GM23338 (cell line): ENCODE results near the gene PSMB10. TPM values are rescaled to one million over a fixed set of nuclear protein-coding genes. Genes with fewer than 3 reads are reported as not detected.

Source experiments
- ATAC-seq: fragments of 200-7000 bp; cut with Tn5 transposase; 3 replicates; pipeline ENCODE4 v1.9.1; 2020
- DNase-seq: peaks from one replicate; pipeline ENCODE4 v3.0.0-alpha.2; 2015; ENCODE audit warnings: low spot score
- H2AFZ ChIP-seq: fragments of 200-600 bp; sonication (generic); 2 replicates; pipeline ENCODE4 v1.8.0; 2016; ENCODE audit warnings: antibody characterized with exemption, mild to moderate bottlenecking, moderate library complexity
- H3F3A ChIP-seq: fragments of 200-600 bp; sonication (generic); replicated peaks from 2 replicates; pipeline ENCODE4 v1.8.0; 2017; ENCODE audit warnings: antibody characterized with exemption, mixed run types, low read depth
- H3K27ac ChIP-seq: fragments of 200-600 bp; sonication (generic); 2 replicates; pipeline ENCODE4 v1.6.1; 2016; ENCODE audit warnings: low read depth
- H3K27me3 ChIP-seq: fragments of 200-600 bp; sonication (generic); 2 replicates; pipeline ENCODE4 v1.8.0; 2016; ENCODE audit warnings: mild to moderate bottlenecking, mixed run types, moderate library complexity; ENCODE audit not compliant: insufficient read depth
- H3K36me3 ChIP-seq: fragments of 200-600 bp; sonication (generic); 2 replicates; pipeline ENCODE4 v1.8.0; 2016; ENCODE audit warnings: mild to moderate bottlenecking; ENCODE audit not compliant: insufficient read depth
- H3K4me1 ChIP-seq: fragments of 200-600 bp; sonication (generic); 2 replicates; pipeline ENCODE4 v1.8.0; 2016; ENCODE audit warnings: mild to moderate bottlenecking, moderate library complexity; ENCODE audit not compliant: insufficient read depth
- H3K4me2 ChIP-seq: fragments of 200-600 bp; sonication (generic); 2 replicates; pipeline ENCODE4 v1.7.1; 2017; ENCODE audit warnings: mixed run types
- H3K4me3 ChIP-seq: fragments of 200-600 bp; sonication (generic); 2 replicates; pipeline ENCODE4 v1.6.1; 2016; ENCODE audit warnings: mixed run types
- H3K79me2 ChIP-seq: fragments of 200-600 bp; sonication (generic); replicated peaks from 2 replicates; pipeline ENCODE4 v1.8.0; 2017; ENCODE audit warnings: mild to moderate bottlenecking; ENCODE audit not compliant: insufficient read depth
- H3K9me2 ChIP-seq: fragments of 200-600 bp; sonication (generic); 2 replicates; pipeline ENCODE4 v1.8.0; 2017; ENCODE audit not compliant: insufficient read depth
- H4K20me1 ChIP-seq: fragments of 200-600 bp; sonication (generic); replicated peaks from 2 replicates; pipeline ENCODE4 v1.8.0; 2017; ENCODE audit warnings: mild to moderate bottlenecking; ENCODE audit not compliant: insufficient read depth
- H3K27ac Mint-ChIP-seq: 2 replicates; pipeline ENCODE4 v1.8.0; 2020; ENCODE audit warnings: inconsistent platforms, mild to moderate bottlenecking, moderate library complexity, mixed read lengths
- H3K27me3 Mint-ChIP-seq: 3 replicates; pipeline ENCODE4 v1.8.0; 2022; ENCODE audit warnings: low read depth, mild to moderate bottlenecking, moderate library complexity, mixed read lengths, inconsistent platforms; ENCODE audit not compliant: insufficient read depth, poor library complexity
- H3K36me3 Mint-ChIP-seq: 3 replicates; pipeline ENCODE4 v1.8.0; 2021; ENCODE audit warnings: low read depth, mild to moderate bottlenecking, inconsistent platforms, moderate library complexity, mixed read lengths
- H3K4me1 Mint-ChIP-seq: 3 replicates; pipeline ENCODE4 v1.8.0; 2020; ENCODE audit warnings: mild to moderate bottlenecking, inconsistent platforms, mixed read lengths
- H3K4me3 Mint-ChIP-seq: 3 replicates; pipeline ENCODE4 v1.8.0; 2021; ENCODE audit warnings: moderate library complexity, mild to moderate bottlenecking, inconsistent platforms, mixed read lengths
- H3K9me3 Mint-ChIP-seq: 3 replicates; pipeline ENCODE4 v1.8.0; 2020; ENCODE audit warnings: moderate library complexity, mild to moderate bottlenecking, inconsistent platforms, mixed read lengths
- CREB1 ChIP-seq: fragments of 250-450 bp; sonication (Bioruptor Pico); IDR thresholded peaks from 2 replicates; pipeline ENCODE4 v1.5.0; 2020; ENCODE audit warnings: low read depth, mild to moderate bottlenecking, moderate library complexity
- NANOG ChIP-seq: IDR thresholded peaks from 2 replicates; pipeline ENCODE4 v1.6.1; 2016; ENCODE audit warnings: antibody characterized with exemption, borderline replicate concordance
- POLR2AphosphoS5 ChIP-seq: IDR thresholded peaks from 2 replicates; pipeline ENCODE4 v1.6.1; 2016; ENCODE audit warnings: antibody characterized with exemption, low read depth
- STAT1 ChIP-seq: IDR thresholded peaks from one replicate; pipeline ENCODE4 v1.6.1; 2016; ENCODE audit warnings: antibody characterized with exemption; ENCODE audit not compliant: unreplicated experiment
- ZNF114 ChIP-seq: fragments of 250-450 bp; sonication (Bioruptor Pico); IDR thresholded peaks from 2 replicates; pipeline ENCODE4 v1.5.0; 2020; ENCODE audit warnings: mild to moderate bottlenecking, moderate library complexity
- ZNF331 ChIP-seq: fragments of 250-450 bp; sonication (Bioruptor Pico); IDR thresholded peaks from 2 replicates; pipeline ENCODE4 v1.5.0; 2020; ENCODE audit warnings: low read depth, mild to moderate bottlenecking, moderate library complexity
- polyA plus RNA-seq: library from polyadenylated mRNA; unstranded; fragments of >200 nt; fragmentation: Nextera tagmentation; extraction: Ambion mirVana; gene quantifications from 2 replicates; pipeline ENCODE4 v1.2.1, GENCODE V29; 2016
- total RNA-seq: library from RNA; depleted of rRNA; stranded (reverse); fragments of >200 nt; shearing (Covaris generic); gene quantifications from 2 replicates; pipeline ENCODE4 v1.2.3, GENCODE V29; 2014
- TF ChIP-seq, protein P1 (sequence below): IDR thresholded peaks from 2 replicates; pipeline ENCODE4 v1.6.1; 2016; ENCODE audit warnings: antibody characterized with exemption
- TF ChIP-seq, protein P2 (sequence below): IDR thresholded peaks from one replicate; pipeline ENCODE4 v1.6.1; 2018; ENCODE audit warnings: antibody characterized with exemption; ENCODE audit not compliant: unreplicated experiment
- TF ChIP-seq, protein P3 (sequence below): fragments of 250-450 bp; sonication (Bioruptor Pico); IDR thresholded peaks from 2 replicates; pipeline ENCODE4 v1.5.0; 2020; ENCODE audit warnings: mild to moderate bottlenecking, moderate library complexity

Gene PSMB10
- total and polyA plus RNA-seq, 2 experiments from 2014 or later, result 27.5 to 114 TPM

DNA sequence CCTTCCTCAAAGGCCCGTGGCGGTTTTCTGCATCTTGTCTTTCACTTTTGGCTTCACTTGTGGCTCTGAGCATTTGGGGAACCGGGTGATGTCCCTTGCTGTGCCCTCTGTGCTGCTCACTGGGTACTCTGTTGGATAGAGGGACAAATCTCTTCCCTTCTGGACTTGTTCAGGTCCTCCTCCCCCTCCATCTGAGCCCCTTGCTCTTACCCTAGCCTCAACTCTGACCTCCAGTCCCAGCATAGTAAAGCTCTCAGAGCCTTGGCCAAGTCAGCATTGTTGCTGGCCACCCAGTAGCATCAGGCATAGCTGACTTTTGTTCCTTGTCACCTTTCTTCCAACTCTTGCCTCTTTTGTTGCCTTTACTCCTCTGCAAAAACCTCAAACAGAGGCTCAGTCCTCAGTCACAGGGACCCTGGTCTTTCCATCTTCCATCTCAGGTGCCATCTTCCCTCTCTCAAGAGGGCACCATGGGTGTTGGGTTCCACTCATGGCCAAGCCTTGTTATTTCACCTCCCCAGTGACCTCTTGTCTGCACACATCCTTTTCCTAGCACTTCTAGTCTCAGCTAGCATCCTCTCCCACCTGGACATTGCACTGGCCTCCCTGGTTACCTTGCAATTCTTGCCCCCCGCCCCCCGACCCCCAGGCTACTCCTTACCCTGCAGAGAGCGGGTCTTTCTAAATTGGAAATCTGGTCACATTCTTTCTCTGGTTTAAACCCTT is 393 bp upstream of the PSMB10 start:
- Histone ChIP-seq H4K20me1 (peaks cover 15% of the 10 kb centered on the region), H3K27me3 (no peaks in the 10 kb centered on the region), H2AFZ (no peak overlapping the region), H3K27ac (no peak overlapping the region), H3K4me2 (peak overlapping the region; percentile 99), H3K4me1 (peaks cover 10% of the 10 kb centered on the region; the same call in 1 of the 2 replicates), H3K9me2 (no peaks in the 10 kb centered on the region), H3K79me2 (peaks cover 5% of the 10 kb centered on the region; the same call in 1 of the 2 replicates), H3K36me3 (peaks cover 3% of the 10 kb centered on the region; the same call in 1 of the 2 replicates), H3K4me3 (peak overlapping the region; percentile 98), H3F3A (peaks cover 15% of the 10 kb centered on the region)
- Mint-ChIP-seq H3K9me3 (0 out of 3 replicates have a peak, but pooled peaks cover 3% of the 10 kb centered on the region), H3K27me3 (peaks cover 41% of the 10 kb centered on the region), H3K4me3 (peak overlapping the region; percentile 100), H3K27ac (peak overlapping the region; percentile 99), H3K4me1 (peaks cover 25% of the 10 kb centered on the region), H3K36me3 (peaks cover 22% of the 10 kb centered on the region; the same call in 2 of the 3 replicates)
- no peak for TF ChIP-seq STAT1
- no peak for TF ChIP-seq ZNF114 (CRISPR knock-in tag)
- TF ChIP-seq, protein P1, sequence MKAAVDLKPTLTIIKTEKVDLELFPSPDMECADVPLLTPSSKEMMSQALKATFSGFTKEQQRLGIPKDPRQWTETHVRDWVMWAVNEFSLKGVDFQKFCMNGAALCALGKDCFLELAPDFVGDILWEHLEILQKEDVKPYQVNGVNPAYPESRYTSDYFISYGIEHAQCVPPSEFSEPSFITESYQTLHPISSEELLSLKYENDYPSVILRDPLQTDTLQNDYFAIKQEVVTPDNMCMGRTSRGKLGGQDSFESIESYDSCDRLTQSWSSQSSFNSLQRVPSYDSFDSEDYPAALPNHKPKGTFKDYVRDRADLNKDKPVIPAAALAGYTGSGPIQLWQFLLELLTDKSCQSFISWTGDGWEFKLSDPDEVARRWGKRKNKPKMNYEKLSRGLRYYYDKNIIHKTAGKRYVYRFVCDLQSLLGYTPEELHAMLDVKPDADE, result no peak
- TF ChIP-seq CREB1 (CRISPR knock-in tag), result no peak
- TF ChIP-seq, protein P2, sequence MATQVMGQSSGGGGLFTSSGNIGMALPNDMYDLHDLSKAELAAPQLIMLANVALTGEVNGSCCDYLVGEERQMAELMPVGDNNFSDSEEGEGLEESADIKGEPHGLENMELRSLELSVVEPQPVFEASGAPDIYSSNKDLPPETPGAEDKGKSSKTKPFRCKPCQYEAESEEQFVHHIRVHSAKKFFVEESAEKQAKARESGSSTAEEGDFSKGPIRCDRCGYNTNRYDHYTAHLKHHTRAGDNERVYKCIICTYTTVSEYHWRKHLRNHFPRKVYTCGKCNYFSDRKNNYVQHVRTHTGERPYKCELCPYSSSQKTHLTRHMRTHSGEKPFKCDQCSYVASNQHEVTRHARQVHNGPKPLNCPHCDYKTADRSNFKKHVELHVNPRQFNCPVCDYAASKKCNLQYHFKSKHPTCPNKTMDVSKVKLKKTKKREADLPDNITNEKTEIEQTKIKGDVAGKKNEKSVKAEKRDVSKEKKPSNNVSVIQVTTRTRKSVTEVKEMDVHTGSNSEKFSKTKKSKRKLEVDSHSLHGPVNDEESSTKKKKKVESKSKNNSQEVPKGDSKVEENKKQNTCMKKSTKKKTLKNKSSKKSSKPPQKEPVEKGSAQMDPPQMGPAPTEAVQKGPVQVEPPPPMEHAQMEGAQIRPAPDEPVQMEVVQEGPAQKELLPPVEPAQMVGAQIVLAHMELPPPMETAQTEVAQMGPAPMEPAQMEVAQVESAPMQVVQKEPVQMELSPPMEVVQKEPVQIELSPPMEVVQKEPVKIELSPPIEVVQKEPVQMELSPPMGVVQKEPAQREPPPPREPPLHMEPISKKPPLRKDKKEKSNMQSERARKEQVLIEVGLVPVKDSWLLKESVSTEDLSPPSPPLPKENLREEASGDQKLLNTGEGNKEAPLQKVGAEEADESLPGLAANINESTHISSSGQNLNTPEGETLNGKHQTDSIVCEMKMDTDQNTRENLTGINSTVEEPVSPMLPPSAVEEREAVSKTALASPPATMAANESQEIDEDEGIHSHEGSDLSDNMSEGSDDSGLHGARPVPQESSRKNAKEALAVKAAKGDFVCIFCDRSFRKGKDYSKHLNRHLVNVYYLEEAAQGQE, result no peak
- TF ChIP-seq NANOG, result no peak
- TF ChIP-seq, protein P3, sequence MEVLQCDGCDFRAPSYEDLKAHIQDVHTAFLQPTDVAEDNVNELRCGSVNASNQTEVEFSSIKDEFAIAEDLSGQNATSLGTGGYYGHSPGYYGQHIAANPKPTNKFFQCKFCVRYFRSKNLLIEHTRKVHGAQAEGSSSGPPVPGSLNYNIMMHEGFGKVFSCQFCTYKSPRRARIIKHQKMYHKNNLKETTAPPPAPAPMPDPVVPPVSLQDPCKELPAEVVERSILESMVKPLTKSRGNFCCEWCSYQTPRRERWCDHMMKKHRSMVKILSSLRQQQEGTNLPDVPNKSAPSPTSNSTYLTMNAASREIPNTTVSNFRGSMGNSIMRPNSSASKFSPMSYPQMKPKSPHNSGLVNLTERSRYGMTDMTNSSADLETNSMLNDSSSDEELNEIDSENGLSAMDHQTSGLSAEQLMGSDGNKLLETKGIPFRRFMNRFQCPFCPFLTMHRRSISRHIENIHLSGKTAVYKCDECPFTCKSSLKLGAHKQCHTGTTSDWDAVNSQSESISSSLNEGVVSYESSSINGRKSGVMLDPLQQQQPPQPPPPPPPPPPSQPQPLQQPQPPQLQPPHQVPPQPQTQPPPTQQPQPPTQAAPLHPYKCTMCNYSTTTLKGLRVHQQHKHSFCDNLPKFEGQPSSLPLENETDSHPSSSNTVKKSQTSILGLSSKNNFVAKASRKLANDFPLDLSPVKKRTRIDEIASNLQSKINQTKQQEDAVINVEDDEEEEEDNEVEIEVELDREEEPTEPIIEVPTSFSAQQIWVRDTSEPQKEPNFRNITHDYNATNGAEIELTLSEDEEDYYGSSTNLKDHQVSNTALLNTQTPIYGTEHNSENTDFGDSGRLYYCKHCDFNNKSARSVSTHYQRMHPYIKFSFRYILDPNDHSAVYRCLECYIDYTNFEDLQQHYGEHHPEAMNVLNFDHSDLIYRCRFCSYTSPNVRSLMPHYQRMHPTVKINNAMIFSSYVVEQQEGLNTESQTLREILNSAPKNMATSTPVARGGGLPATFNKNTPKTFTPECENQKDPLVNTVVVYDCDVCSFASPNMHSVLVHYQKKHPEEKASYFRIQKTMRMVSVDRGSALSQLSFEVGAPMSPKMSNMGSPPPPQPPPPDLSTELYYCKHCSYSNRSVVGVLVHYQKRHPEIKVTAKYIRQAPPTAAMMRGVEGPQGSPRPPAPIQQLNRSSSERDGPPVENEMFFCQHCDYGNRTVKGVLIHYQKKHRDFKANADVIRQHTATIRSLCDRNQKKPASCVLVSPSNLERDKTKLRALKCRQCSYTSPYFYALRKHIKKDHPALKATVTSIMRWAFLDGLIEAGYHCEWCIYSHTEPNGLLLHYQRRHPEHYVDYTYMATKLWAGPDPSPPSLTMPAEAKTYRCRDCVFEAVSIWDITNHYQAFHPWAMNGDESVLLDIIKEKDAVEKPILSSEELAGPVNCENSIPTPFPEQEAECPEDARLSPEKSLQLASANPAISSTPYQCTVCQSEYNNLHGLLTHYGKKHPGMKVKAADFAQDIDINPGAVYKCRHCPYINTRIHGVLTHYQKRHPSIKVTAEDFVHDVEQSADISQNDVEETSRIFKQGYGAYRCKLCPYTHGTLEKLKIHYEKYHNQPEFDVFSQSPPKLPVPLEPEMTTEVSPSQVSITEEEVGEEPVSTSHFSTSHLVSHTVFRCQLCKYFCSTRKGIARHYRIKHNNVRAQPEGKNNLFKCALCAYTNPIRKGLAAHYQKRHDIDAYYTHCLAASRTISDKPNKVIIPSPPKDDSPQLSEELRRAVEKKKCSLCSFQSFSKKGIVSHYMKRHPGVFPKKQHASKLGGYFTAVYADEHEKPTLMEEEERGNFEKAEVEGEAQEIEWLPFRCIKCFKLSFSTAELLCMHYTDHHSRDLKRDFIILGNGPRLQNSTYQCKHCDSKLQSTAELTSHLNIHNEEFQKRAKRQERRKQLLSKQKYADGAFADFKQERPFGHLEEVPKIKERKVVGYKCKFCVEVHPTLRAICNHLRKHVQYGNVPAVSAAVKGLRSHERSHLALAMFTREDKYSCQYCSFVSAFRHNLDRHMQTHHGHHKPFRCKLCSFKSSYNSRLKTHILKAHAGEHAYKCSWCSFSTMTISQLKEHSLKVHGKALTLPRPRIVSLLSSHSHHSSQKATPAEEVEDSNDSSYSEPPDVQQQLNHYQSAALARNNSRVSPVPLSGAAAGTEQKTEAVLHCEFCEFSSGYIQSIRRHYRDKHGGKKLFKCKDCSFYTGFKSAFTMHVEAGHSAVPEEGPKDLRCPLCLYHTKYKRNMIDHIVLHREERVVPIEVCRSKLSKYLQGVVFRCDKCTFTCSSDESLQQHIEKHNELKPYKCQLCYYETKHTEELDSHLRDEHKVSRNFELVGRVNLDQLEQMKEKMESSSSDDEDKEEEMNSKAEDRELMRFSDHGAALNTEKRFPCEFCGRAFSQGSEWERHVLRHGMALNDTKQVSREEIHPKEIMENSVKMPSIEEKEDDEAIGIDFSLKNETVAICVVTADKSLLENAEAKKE (CRISPR knock-in tag), result no peak
- no peak for TF ChIP-seq POLR2AphosphoS5
- TF ChIP-seq ZNF331 (CRISPR knock-in tag), result no peak
- ATAC-seq (no peak), DNase-seq (no peak)
